ENCODE measurements around the gene CNTN4.

Gene CNTN4

DNA sequence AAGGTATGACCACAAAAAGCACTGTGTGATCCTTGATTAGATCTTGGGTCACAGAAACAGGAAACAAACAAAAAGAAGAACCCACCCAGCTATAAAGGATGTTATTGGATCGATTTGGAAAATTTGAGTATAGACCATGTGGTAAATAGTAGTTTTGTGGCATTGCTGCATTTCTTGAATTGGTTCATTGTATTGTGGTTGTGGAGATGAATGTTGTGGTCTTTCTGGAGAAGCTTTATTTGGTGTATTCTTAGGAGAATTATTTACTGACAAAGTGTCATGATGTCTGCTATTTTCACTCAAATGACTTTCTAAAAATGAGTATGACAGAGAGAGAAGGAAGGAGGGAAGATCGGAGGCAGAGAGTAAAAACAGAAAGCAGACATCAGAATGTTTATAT is 406.2 kb downstream of the CNTN4 start:
- H3K4me2 ChIP-seq (ENCODE audit: low read length): no peak overlapping the region
- TF ChIP-seq EZH2phosphoT487 (IDR thresholded peaks at IDR 0.05; ENCODE audit: low read depth): no peak
- TF ChIP-seq, protein P1, sequence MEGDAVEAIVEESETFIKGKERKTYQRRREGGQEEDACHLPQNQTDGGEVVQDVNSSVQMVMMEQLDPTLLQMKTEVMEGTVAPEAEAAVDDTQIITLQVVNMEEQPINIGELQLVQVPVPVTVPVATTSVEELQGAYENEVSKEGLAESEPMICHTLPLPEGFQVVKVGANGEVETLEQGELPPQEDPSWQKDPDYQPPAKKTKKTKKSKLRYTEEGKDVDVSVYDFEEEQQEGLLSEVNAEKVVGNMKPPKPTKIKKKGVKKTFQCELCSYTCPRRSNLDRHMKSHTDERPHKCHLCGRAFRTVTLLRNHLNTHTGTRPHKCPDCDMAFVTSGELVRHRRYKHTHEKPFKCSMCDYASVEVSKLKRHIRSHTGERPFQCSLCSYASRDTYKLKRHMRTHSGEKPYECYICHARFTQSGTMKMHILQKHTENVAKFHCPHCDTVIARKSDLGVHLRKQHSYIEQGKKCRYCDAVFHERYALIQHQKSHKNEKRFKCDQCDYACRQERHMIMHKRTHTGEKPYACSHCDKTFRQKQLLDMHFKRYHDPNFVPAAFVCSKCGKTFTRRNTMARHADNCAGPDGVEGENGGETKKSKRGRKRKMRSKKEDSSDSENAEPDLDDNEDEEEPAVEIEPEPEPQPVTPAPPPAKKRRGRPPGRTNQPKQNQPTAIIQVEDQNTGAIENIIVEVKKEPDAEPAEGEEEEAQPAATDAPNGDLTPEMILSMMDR (IDR thresholded peaks at IDR 0.05; ENCODE audit: low read depth, low read length): no peak
- H3K4me3 ChIP-seq (ENCODE audit: low read length): no peak overlapping the region
- no peaks in the 10 kb centered on the region for H3K79me2 ChIP-seq (ENCODE audit: low read length)
- H3K9me3 ChIP-seq (ENCODE audit: insufficient read depth, low read length): no peaks in the 10 kb centered on the region
- H3K27ac ChIP-seq (ENCODE audit: low read length): no peak overlapping the region
- no peak overlapping the region for H2AFZ ChIP-seq (ENCODE audit: low read depth, low read length)
- no peaks in the 10 kb centered on the region for H3K27me3 ChIP-seq (ENCODE audit: low read depth, low read length)
- H3K36me3 ChIP-seq (replicated peaks; ENCODE audit: low read depth, low read length): no peaks in the 10 kb centered on the region
- H3K4me1 ChIP-seq (ENCODE audit: low read length): no peaks in the 10 kb centered on the region
- no peaks in the 10 kb centered on the region for H4K20me1 ChIP-seq (ENCODE audit: insufficient read depth, low read length)
- no peak overlapping the region for H3K9ac ChIP-seq (ENCODE audit: low read length)

DNA sequence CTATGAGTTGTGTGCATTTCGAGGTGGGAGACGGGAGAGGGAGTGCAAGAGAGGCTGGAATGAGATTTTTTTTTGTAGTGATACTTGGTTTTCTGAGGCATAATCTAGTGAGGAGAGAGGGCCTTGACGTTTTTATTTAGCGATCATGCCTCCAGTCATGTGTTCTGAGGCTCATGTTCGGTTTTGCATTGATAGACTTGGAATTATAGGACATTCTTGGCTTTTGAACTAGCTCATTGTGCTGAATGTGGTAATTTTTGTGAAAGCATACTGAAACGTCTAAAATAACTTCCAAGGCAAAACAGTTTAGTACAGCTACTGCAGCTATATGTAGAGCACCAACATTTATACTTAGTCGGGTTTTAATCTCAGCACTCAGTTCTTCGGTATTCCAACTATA is 408.1 kb downstream of the CNTN4 start:
- H3K4me2 ChIP-seq (ENCODE audit: low read length): no peak overlapping the region
- H3K9ac ChIP-seq (ENCODE audit: low read length): no peak overlapping the region
- H3K4me3 ChIP-seq (ENCODE audit: low read length): no peak overlapping the region

DNA sequence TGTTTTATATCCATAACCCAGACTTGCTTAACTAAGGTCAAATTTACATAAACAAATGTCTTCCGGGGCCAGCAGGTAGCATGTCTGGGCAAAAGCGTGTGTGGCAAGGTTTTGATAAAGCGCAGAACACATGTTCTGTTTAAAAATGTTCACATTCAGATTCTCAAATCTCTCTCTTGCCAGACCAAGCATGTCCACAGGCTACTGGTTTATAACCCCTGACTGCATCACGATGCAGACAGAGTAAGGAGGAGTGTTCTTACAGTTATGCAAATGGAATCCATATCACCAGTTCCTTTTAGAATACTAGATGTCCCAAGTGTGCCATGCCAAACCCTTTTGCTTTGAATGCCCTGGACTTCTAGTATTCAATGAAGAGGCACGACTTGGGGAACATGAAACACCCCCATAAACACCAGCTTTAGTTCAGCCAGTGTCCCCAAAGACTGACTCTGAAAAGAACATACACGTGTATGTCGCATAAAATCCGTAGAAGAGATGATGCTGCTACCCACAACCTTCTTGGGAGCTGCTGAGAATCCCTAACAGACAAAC is 412.0 kb downstream of the CNTN4 start:
- Histone ChIP-seq H3K27ac (ENCODE audit: low read length) (no peak overlapping the region), H4K20me1 (ENCODE audit: insufficient read depth, low read length) (no peaks in the 10 kb centered on the region), H3K4me1 (ENCODE audit: low read length) (no peaks in the 10 kb centered on the region), H3K27me3 (ENCODE audit: low read depth, low read length) (no peaks in the 10 kb centered on the region; the same call in 1 of the 2 replicates), H3K4me3 (ENCODE audit: low read length) (no peak overlapping the region), H2AFZ (ENCODE audit: low read depth, low read length) (no peak overlapping the region), H3K36me3 (replicated peaks; ENCODE audit: low read depth, low read length) (no peaks in the 10 kb centered on the region), H3K4me2 (ENCODE audit: low read length) (no peak overlapping the region), H3K9ac (ENCODE audit: low read length) (no peak overlapping the region), H3K9me3 (ENCODE audit: insufficient read depth, low read length) (no peaks in the 10 kb centered on the region), H3K79me2 (ENCODE audit: low read length) (no peaks in the 10 kb centered on the region)
- TF ChIP-seq, protein P1 (IDR thresholded peaks at IDR 0.05; ENCODE audit: low read depth, low read length): no peak
- no peak for TF ChIP-seq EZH2phosphoT487 (IDR thresholded peaks at IDR 0.05; ENCODE audit: low read depth)

More for the DNA sequence above, 408.1 kb downstream of the CNTN4 start:
- no peaks in the 10 kb centered on the region for H3K36me3 ChIP-seq (replicated peaks; ENCODE audit: low read depth, low read length)
- H3K9me3 ChIP-seq (ENCODE audit: insufficient read depth, low read length): no peaks in the 10 kb centered on the region
- TF ChIP-seq EZH2phosphoT487 (IDR thresholded peaks at IDR 0.05; ENCODE audit: low read depth): no peak
- TF ChIP-seq, protein P1 (IDR thresholded peaks at IDR 0.05; ENCODE audit: low read depth, low read length): no peak
- no peak overlapping the region for H3K27ac ChIP-seq (ENCODE audit: low read length)
- no peaks in the 10 kb centered on the region for H3K79me2 ChIP-seq (ENCODE audit: low read length)
- H2AFZ ChIP-seq (ENCODE audit: low read depth, low read length): no peak overlapping the region
- H3K4me1 ChIP-seq (ENCODE audit: low read length): no peaks in the 10 kb centered on the region
- H3K27me3 ChIP-seq (ENCODE audit: low read depth, low read length): no peaks in the 10 kb centered on the region; the same call in 1 of the 2 replicates
- no peaks in the 10 kb centered on the region for H4K20me1 ChIP-seq (ENCODE audit: insufficient read depth, low read length)

DNA sequence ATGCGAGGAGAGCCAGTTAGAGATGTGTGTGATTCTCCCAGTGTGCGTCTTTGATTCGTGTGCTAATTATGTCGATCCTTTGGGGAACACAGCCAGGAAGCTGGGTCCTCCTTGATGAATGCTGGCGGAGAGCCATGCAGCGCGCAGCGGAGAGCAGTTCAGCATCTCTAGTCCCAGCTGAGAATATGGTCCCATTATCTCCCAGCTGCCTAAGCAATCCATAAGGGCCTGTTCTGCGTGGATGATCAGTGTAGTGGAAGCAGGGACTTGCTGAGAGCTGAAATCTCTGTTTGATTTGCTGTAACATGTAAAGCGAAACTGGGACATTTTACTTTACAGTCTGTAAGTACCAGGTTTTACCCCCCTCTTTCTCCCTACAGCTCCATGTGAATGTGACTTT is 412.7 kb downstream of the CNTN4 start:
- Histone ChIP-seq H3K9me3 (ENCODE audit: insufficient read depth, low read length) (no peaks in the 10 kb centered on the region), H3K4me1 (ENCODE audit: low read length) (no peaks in the 10 kb centered on the region; the same call in 1 of the 2 replicates), H3K27ac (ENCODE audit: low read length) (no peak overlapping the region), H3K9ac (ENCODE audit: low read length) (no peak overlapping the region), H2AFZ (ENCODE audit: low read depth, low read length) (no peak overlapping the region), H3K79me2 (ENCODE audit: low read length) (no peaks in the 10 kb centered on the region), H3K27me3 (ENCODE audit: low read depth, low read length) (no peaks in the 10 kb centered on the region; the same call in 1 of the 2 replicates), H3K36me3 (replicated peaks; ENCODE audit: low read depth, low read length) (no peaks in the 10 kb centered on the region), H3K4me2 (ENCODE audit: low read length) (no peak overlapping the region), H3K4me3 (ENCODE audit: low read length) (no peak overlapping the region), H4K20me1 (ENCODE audit: insufficient read depth, low read length) (no peaks in the 10 kb centered on the region)
- TF ChIP-seq EZH2phosphoT487 (IDR thresholded peaks at IDR 0.05; ENCODE audit: low read depth): no peak
- TF ChIP-seq, protein P1 (IDR thresholded peaks at IDR 0.05; ENCODE audit: low read depth, low read length): no peak

Measured in OCI-LY3 (cell line).